GM19467 (cell line): ENCODE measurements around the gene CENPVL2.
"Not testable (repeated sequence)": the region's sequence is repeated elsewhere in the genome, so short reads cannot be mapped to it uniquely, and the experiment has no call there.

Source experiments
- ATAC-seq: cut with Tn5 transposase; IDR thresholded peaks from one replicate; pipeline ENCODE4 v1.9.1; 2021; ENCODE audit warnings: mild to moderate bottlenecking, moderate library complexity; ENCODE audit not compliant: unreplicated experiment

Gene CENPVL2

GRCh38 chrX:51682720-51683062, at the start of gene CENPVL2:
CENPVL2 (minus strand) TSS chrX:51682831; CDS start chrX:51682831, 0 bp downstream.
- ATAC-seq: not testable (repeated sequence)

DNA sequence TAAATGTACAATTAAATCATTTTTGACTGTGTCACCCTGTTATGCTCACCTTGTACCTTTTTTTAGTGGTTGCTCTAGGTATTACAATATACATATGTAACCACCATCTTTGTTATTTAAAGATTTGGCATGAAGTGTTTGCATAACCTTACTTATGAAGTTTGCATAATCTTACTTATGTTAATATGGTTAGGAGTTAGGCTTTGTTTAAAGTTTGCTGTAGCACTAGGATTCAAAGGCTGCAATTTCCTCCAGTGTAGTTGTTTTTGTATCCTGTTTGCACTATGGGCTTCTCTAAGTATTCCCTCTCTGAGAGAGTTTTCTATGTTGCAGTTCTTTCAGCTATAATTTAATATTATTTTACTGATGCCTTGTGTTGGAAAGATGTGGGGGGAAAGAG, 45.6 kb upstream of the CENPVL2 start:
- ATAC-seq: no peak

GRCh38 chrX:51712943-51713647, 30.5 kb upstream of the CENPVL2 start:
- ATAC-seq: not testable (repeated sequence)

DNA sequence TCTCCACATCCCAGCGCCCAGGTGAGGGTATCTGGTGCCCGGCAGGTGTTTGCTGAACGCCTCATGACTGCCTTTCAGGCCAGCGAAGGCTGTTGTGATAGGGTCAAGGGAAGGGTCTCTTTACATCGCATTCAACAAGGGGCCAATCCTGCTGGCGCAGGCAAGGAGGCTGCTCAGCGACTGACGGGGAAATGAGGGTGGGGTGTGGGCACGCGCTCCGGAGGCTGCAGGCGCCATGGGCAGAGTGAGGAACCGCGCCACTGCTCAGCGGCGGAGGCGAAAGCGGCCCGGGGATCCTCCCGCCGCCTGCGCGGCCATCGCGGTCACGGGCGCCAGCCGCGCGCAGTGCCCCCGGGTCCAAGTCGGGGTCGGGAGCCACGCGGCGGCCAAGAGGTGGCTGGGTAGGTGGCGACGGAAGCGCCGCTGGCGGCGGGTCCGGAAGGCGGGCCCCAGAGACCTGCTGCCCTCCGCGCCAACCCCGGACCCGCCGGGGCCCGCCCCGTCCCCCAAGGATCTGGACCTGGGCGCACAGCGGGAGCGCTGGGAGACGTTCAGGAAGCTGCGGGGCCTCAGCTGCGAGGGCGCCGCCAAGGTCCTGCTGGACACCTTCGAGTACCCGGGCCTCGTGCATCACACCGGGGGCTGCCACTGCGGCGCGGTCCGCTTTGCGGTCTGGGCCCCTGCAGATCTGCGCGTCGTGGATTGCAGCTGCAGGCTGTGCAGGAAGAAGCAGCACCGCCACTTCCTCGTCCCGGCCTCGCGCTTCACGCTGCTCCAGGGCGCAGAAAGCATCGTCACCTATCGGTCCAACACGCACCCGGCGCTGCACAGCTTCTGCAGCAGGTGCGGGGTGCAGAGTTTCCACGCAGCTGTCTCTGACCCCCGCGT, 27.9 kb upstream of the CENPVL2 start, which contains the start of gene CENPVL1:
TSS of gene CENPVL1 (plus strand) at position 236 of the 888 bp plus-strand sequence. CDS start at position 236, 0 bp downstream.
- ATAC-seq: not testable (repeated sequence)

GRCh38 chrX:51697397-51697796, 14.8 kb upstream of the CENPVL2 start:
- no peak for ATAC-seq

- no peak for ATAC-seq
These were observed 11.6 kb upstream of the CENPVL2 start for GRCh38 chrX:51694254-51694653.

GRCh38 chrX:51681808-51682719, 567 bp downstream of the CENPVL2 start:
- ATAC-seq: not testable (repeated sequence)

GRCh38 chrX:51679689-51680433, 2.8 kb downstream of the CENPVL2 start:
- not testable (repeated sequence) for ATAC-seq

- no peak for ATAC-seq
These were observed 16.6 kb downstream of the CENPVL2 start for GRCh38 chrX:51665981-51666380.

GRCh38 chrX:51643377-51643776, 39.3 kb downstream of the CENPVL2 start:
- no peak for ATAC-seq

DNA sequence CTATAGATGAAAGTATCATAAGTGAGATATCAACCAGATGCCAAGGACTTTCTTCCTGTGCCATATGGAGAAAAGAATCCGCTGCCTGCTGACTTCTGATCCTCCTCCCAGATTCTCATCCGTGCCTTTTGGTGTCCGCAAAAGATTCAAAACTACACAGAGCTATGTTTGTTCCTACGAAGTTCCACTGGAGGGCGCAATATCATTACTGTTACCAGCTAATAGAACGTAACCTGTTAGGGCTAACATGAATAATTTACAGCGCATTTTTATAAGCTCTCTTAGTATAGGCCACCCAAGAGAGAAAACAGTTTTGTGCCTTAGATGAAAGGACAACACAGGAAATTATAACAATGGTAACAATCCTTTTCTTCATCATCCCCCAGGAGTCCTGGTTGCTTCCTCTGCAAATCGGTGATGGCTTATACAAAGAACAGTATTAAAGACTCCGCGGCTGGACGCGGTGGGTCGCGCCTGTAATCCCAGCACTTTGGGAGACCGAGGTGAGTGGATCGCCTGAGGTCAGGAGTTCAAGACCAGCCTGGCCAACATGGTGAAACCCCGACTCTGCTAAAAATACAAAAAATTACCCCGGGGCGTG, 41.1 kb downstream of the CENPVL2 start:
- no peak for ATAC-seq

DNA sequence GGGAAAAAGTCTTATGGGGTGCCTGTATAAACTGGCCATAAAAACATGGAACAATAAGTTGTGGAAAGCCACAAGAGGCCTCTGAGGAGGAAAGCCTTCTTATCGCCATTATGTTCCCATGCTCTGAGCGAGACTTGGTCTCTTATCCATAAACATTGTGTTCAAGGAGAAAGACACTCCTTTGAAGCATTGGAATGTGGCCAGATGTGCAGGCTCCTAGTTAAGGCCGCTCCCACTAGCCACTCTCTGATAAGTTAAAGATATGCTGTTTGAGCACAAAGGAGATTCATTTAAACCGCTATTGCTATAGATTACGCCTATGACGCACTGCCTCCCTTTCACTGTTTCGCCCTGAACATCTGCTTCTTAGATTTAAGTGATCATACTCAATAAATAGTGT, 46.1 kb downstream of the CENPVL2 start:
- not testable (repeated sequence) for ATAC-seq
